GM12891 (cell line): ENCODE data around the gene GRM4.

Source experiments
- DNase-seq: peaks from one replicate; pipeline ENCODE4 v3.0.0; 2011; ENCODE audit warnings: low spot score; ENCODE audit not compliant: insufficient read length
- FAIRE-seq: peaks from 2 replicates; lab custom pipeline; 2011; peaks lifted over from hg19 to GRCh38; lab: Jason Lieb, UNC
- PAX5 ChIP-seq: IDR thresholded peaks from 2 replicates; pipeline ENCODE4 v1.6.1; 2011; ENCODE audit warnings: low read length, moderate library complexity, mild to moderate bottlenecking; ENCODE audit not compliant: insufficient read depth, severe bottlenecking
- POLR2A ChIP-seq: IDR thresholded peaks from 2 replicates; pipeline ENCODE4 v1.6.1; 2011; ENCODE audit warnings: low read depth, low read length, control low read depth
- POLR2AphosphoS5 ChIP-seq: IDR thresholded peaks from 2 replicates; pipeline ENCODE4 v1.6.1; 2011; ENCODE audit warnings: low read depth, low read length, control low read depth
- POU2F2 ChIP-seq: IDR thresholded peaks from 2 replicates; pipeline ENCODE4 v1.6.1; 2011; ENCODE audit warnings: low read depth, mild to moderate bottlenecking, control low read depth, low read length, moderate library complexity
- SPI1 ChIP-seq: IDR thresholded peaks from 2 replicates; pipeline ENCODE4 v1.6.1; 2011; ENCODE audit warnings: low read depth, low read length, control low read depth
- TAF1 ChIP-seq: IDR thresholded peaks from 2 replicates; pipeline ENCODE4 v1.6.1; 2011; ENCODE audit warnings: low read depth, low read length, control low read depth

GRM4 gene

GRCh38 chr6:34074064-34074742 is 71.7 kb downstream of the GRM4 start:
- TF ChIP-seq POLR2A (no peak), POU2F2 (no peak), TAF1 (no peak)
- DNase-seq (no peak), FAIRE-seq (no peak)

GRCh38 chr6:34073540-34073939 is 72.3 kb downstream of the GRM4 start:
- TF ChIP-seq POU2F2, result no peak
- TF ChIP-seq POLR2AphosphoS5, result no peak
- TF ChIP-seq PAX5, result no peak
- no peak for TF ChIP-seq TAF1
- TF ChIP-seq POLR2A, result no peak
- TF ChIP-seq SPI1, result no peak
- FAIRE-seq, result no peak
- no peak for DNase-seq

GRCh38 chr6:34072727-34073126 is 73.2 kb downstream of the GRM4 start:
- TF ChIP-seq PAX5, result no peak
- no peak for TF ChIP-seq SPI1
- no peak for TF ChIP-seq POLR2A
- no peak for TF ChIP-seq POU2F2
- no peak for TF ChIP-seq POLR2AphosphoS5
- TF ChIP-seq TAF1, result no peak
- FAIRE-seq (peak; percentile 98), DNase-seq (no peak)

- TF ChIP-seq PAX5, result no peak
- TF ChIP-seq POLR2AphosphoS5, result no peak
- TF ChIP-seq SPI1, result no peak
- no peak for TF ChIP-seq POLR2A
- no peak; the same call in 1 of the 2 replicates for TF ChIP-seq POU2F2
- TF ChIP-seq TAF1, result no peak
These were observed 74.0 kb downstream of the GRM4 start for GRCh38 chr6:34071884-34072379.

GRCh38 chr6:34071136-34071883 is 74.6 kb downstream of the GRM4 start:
- no peak for TF ChIP-seq POLR2A
- TF ChIP-seq SPI1, result no peak
- TF ChIP-seq PAX5, result no peak
- TF ChIP-seq POLR2AphosphoS5, result no peak
- no peak for TF ChIP-seq POU2F2
- no peak for TF ChIP-seq TAF1

More at GRCh38 chr6:34071884-34072379, 74.0 kb downstream of the GRM4 start:
- no peak for FAIRE-seq
- DNase-seq, result no peak

GRCh38 chr6:34070315-34071135 is 75.4 kb downstream of the GRM4 start:
- peak; percentile 26 for FAIRE-seq
- no peak for DNase-seq
- no peak for TF ChIP-seq TAF1
- no peak for TF ChIP-seq POLR2A
- no peak for TF ChIP-seq PAX5
- TF ChIP-seq POU2F2, result no peak
- TF ChIP-seq POLR2AphosphoS5, result no peak
- TF ChIP-seq SPI1, result no peak

More at GRCh38 chr6:34071136-34071883, 74.6 kb downstream of the GRM4 start:
- DNase-seq (no peak), FAIRE-seq (no peak)

GRCh38 chr6:34068462-34069044 is 77.3 kb downstream of the GRM4 start:
- TF ChIP-seq POLR2A, result no peak
- TF ChIP-seq PAX5, result no peak
- TF ChIP-seq SPI1, result no peak
- no peak for TF ChIP-seq TAF1
- DNase-seq (no peak), FAIRE-seq (no peak)

- DNase-seq, result no peak
- no peak for TF ChIP-seq POU2F2
- TF ChIP-seq POLR2AphosphoS5, result no peak
- TF ChIP-seq PAX5, result no peak
- TF ChIP-seq POLR2A, result no peak
- no peak for TF ChIP-seq TAF1
- no peak for TF ChIP-seq SPI1
- no peak for FAIRE-seq
These were observed 78.1 kb downstream of the GRM4 start for GRCh38 chr6:34067814-34068213.
